Stimulated activated CD4-positive, alpha-beta T cell treated with anti-CD3 and anti-CD28 coated beads, Interleukin-2, amount 100 ng/mL, for 24 hours (primary cell): ENCODE measurements around the gene PIMREG.

ENCODE experiments used
- DNase-seq, 2 donors: peaks; one replicate each; pipeline ENCODE4 v3.0.0-alpha.2; 2020

Gene PIMREG

DNA sequence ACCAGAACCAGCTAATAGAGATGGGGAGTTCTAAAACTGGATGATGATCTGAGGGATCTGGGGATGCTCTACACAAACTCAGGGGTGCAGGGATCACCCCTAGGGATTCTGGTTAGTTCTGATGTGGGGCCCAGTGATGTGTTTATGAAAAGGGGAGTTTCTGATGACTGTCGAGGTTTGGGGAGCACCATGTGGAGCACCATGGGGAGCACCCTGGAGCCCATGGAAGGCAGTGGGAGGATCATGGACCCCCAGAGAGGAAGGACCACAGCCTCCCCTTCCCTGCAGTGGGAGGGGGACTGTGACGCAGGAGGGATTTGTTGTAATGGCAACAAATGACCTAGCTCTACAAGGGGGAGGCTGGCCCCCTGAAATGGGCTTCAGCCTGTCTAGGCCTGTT, 18.4 kb downstream of the PIMREG start:
- DNase-seq: no peak

DNA sequence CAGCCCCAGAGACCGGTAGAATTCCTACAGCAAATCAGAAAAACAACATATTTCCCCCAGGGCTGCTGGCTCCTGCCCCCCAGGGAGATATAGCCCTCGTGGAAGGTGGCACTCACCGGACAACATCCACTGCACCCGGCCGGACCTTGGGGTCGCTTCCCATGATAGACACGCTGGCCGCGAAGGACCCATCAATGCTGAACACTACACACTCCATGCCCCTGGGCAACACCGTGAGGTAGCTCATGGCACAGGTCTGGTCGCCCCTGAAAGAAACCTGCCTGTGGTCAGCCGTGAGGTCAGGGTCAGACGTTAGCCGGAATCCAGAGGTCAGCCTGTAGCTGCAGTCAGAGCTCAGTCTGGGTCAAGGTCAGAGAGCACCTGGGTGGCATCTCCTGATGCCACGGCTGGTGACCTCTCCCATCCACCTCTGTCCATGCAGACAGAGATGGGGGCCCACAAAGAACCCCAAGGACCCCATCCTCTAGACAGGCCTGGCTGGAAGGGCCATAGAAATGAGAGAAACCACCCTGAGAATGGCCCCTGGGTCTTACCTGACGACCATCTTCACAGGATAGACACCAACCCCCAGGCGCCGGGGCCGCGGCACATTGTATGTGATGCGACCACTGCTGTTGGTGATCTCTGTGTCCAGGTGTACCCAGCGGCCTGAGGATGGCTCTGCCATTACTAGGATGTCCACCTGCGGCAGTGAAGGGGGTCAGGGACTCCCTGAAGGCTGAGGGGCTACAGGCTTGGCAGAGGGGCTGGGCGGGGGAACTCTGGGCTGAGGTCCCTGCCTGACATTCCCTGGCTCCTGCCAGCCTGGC, 19.6 kb downstream of the PIMREG start:
- DNase-seq: no peak

DNA sequence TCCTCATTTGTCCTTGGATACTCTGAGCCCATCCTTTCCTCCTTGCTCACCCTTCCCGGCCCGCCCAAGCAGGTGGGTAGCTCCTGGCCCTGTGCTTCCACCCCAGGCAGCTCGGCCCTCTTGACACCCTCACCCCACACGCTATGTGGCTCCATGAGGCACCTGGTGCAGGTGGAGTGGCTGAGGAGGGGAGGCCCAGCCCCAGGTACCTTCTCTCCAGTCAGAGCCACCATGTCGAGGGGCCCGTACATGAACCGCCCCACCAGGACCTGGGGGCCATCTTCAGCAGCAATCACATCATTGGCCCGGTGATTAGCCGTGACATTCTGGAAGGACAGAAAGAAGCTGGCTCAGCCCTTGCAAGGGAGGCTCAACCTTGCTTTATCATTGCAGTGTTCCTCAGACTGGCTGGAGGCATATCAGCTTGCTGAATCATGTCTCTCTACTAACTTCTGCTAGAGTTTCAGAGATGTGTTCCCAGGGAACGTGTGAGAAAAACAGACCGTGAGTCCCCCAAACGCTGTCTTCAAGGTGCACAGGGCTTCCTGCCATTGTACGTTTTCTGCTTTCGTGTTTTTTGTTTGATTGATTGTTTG, 20.3 kb downstream of the PIMREG start:
- DNase-seq: no peak

DNA sequence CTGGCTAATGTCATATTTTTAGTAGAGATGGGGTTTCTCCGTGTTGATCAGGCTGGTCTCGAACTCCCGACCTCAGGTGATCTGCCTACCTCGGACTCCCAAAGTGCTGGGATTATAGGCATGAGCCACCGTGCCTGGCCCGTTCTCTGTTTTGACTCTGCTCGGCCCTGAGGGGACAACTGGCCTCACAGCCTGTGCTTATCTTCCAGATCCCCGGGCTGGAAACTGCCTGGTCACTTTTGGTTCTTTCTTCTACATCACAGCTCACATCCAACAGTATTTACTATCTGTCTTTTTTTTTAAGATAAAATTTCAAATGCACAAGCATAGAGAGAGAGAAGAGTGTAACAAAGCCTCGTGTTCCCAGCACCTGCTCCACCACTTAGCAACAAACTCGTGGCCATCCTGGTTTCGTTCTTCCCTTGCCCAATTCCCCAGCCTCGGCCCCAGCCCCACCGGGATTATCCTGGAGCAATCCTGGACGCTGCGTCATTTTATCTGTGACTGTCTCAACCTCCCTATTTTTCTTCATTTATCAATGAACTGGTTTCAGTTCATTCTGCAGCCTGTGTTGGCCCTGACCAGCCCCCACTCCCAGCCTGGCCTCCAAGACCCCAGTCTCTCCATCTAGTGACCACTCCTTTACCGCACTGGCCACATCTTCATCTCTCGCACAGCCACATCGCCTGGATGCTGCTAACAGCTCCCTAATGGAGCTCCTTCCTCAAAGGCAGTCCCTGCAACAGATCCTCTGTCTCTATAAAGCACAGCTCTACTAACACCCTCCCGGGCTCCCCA, 21.1 kb downstream of the PIMREG start:
- DNase-seq: no peak

DNA sequence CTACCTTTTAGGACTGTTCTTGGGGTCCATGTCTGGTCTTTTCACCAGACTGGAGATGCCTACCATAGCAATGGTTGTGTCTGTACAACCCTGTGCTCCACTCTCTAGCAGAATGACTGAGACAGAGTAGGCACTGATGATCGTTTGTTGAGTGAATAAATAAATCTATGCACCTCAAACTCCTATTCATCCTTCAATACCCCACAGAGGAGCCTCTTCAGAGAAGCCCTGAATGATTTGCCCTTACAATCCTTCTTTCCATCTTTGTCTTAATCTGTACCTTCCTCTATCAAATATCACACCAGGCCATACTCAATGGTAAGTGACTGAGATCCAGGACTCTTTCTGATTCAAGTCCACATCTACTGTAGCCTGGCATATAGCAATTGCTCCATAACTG, 23.3 kb downstream of the PIMREG start:
- DNase-seq: no peak

DNA sequence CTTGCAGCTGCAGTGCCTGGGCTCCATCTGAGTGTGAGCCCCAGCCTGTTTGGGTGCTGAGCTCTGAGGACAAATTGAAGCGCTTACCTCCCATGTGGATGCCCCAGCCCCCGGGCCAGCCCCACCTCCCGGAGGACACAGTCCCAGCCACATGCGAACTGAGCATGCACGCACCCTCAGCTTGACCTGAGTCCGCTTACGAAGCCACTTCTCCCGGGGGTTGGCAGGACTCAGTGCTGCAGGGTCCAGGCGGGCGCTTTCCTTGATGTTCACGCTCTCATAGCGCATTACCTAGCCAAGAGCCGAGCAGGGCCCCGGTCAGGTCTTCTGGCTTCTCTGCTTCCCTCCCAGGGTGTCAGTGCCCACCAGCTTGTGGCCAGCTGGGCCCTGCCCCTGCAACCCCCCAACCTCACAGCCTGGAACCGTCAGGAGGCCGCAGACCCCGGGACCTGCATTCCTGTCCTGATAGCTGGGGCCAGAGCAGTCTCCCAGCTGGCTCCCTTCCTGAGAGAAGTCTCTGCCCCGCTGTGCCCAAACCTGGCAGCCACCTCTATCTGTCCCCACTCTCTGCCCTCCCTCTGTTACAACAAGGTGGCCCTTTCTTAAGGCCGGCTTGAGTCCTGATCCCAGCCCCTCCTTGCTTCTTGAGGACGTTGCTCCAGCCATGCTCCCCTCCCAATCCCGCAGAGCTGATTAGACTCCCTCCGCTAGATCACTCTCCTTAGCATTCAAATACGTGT, 24.0 kb downstream of the PIMREG start:
- DNase-seq: no peak

DNA sequence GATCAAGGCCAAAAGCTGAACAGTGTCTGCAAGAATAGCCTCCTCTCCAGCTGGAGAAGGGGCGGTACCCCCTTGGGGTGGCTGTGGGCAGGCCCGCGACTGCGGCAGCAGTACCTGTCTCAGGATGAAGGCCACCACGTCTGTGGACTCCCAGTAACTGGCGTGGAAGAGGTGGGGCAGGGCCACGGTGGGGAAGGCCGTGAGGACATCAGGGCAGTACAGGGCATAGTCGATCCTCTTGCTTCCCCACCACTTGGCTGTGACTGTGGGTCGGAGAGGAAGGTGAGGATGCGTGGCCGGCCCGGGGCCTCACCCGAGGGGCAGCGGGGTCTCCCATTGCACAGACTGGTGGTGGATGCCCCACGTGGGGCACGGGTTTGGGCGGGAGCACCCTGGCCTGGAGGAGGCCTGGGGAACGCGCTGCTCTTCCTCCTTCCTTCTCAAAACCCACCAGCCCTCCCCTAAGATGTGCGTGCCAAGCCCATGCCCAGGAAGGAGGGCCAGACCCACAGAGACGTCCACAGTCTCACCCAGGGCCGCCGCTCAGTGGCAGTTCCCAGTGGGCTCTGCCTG, 26.0 kb downstream of the PIMREG start:
- no peak for DNase-seq

DNA sequence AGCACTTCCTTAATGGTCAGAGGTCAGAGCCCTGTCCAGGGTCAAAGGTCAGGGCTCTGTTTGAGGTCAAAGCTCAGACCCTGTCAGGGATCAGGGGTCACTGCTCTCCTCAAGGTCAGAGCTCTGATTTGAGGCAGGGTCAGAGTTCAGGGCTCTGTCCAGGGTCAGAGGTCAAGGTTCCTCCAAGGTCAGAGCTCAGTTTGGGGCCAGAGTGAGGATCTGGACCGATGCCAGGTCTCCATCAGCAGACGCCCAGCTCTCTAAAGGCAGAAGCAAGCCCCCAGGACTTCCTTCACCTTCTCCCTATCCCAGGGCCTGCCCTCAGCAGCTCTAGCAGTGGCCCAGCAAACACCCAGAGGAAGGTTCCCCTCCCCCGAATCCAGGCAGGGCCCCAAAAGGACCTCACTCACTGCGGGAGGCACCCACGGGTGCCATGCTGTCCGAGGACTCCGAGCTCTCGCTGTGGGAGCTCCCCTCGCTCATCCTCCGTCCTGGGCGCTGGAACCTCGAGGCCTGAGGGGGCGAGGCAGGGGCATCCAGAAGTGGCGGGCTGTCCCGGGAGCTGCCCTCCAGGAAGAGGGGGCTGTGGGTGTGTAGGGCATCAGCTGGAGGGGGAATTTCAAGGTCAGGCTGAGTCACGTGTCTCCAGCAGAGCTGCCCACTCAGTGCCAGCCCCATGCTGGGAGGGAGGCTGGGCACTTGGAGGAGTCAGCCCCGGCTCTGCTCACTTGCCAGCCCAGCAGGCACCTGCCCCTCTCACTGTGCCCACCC, 26.7 kb downstream of the PIMREG start:
- DNase-seq: no peak

DNA sequence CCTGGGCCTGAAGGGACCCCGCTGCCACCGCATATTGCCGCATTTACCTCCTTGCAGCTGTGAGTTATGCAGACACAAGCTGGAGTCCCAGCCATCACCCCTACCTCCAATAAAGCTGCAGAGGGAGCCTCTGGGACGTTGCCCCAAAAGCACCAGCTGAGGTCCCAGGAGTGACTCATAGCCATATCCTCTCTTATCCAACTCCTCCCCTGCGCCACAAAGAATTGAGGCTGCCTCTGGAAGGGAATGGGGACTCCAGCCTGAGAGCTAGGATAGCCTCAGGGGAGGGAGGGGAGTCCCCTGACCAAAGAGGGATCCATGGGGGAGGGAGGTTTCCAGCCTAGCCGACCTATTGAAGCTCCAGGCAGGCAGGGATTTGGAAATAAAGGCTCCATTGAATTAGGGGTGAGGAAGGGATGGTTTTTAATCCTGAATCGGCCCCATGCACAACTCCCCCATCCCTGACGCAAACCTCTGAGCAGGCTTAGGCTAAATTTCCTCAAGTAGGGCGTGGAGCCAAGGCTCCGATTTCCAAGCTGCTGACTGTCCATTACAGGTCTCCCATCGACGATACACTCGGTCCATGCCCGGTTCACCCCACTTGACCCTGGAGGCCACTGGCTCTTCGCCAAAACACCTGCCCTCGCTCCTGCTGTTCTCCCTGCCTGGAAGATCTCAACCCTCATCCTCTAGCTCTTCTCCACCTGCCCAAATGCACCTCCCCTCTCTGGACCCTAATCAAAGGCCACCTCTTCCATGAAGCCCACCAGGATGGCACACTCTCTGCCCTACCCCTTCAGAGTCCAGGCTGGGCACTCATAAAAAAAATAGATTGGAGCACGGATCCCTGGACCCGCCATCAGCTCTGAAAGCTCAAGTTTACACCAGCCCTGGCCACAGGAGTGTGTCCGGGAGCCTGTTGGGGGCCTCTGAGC, 27.5 kb downstream of the PIMREG start:
- DNase-seq: no peak

DNA sequence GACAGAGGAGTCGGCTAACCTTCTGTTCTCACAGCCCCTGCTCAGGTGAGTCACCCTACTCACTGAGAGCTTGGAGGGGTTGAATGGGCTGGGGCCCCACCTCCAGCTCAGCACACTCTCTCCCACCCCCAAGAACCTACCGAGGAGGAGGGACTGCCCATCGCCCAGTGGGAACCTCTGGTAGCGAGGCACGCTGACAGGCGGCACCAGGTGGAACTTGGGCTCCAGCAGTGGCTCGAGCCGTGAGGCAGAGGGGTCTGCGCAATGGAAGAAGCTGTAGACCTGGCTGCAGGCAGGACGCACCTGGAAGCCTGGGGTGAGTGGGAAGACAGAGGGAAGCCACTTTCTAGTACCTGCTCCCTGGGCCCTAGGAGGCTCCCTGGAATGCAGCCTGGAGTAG, 28.3 kb downstream of the PIMREG start:
- no peak for DNase-seq

DNA sequence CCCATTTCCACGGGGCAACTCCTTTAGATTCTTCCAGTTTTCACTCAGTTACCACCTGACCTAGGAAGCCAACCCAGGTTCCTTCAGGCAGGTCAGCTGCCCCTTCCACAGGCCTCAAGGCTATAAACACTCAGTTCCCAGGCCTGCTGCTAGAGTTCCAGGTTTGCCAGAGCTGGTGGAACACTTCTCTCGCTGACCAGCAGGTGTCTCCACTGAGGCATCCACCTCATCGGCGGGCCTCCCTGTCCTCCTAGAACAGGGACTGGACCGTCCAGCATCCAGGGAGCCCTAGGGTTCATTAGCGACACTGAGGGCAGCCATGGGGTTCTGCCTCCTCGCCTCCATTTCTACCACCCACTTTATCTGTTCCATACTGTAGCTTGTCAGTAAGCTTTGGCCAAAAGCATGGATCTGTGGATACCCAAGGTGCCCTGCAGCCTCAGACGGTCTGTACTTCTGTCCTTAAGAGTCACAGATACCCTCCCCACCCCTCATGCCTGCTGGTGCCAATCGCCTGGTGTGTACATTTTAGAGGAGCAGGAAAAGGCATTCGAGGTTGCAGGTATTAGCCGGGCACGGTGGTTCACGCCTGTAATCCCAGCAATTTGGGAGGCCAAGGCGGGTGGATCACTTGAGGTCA, 29.0 kb downstream of the PIMREG start:
- DNase-seq: peak; percentile 76 to 80

DNA sequence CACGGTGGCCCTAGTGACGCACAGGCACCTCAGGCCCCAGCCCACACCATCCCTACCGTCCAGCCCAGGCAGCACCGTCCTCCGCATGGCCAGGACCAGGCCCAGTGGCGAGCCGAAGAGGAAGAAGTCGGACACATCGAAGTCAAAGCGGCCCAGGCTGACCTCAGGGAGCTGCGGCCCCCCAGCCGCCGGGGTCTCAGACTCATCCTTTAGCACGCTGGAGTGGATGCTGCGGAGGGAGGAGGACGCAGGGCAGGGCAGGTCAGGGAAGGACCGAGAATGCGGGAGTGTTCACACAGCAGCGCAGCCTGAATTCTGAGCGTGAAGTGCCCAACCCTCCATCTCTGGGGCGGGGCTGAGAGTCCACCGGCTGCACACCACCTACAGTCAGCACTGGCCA, 30.1 kb downstream of the PIMREG start:
- DNase-seq: no peak

DNA sequence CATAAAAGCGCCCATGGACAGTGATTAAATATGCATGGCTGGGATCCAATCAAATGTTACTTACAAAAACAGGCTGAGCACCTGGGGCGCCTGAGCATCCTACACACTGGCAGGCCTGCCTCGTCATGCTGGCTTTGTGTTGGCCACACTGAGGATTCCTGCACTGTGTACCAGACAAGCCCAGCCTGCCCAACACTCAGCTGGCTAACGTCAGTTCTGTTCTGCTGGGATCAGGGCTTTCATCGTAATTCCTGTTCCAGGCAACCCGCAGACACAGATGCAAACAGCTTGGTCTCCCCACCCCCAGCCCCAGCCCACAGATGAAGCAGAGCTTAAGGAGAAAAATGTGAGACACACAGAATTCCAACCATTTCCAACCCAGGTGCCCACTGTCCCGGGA, 30.7 kb downstream of the PIMREG start:
- no peak for DNase-seq

DNA sequence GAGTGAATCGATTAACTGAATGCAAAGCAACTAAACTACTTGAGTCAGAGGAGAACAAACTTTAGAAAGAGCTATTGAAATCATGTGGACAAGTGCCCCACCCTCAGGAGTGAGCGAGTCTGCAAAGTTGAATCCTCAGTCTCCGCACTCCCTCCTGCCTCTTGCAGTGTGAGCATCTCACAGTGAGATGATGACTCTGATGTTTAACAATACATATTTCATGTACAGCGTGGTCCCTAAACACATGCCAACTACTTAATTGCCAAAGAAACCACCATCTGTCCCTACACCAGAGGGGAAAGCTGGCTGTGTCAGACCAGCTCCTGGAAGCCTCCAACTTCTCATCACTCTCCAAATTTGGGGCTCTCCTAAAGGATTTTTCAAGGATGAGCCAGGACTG, 31.2 kb downstream of the PIMREG start:
- no peak for DNase-seq

DNA sequence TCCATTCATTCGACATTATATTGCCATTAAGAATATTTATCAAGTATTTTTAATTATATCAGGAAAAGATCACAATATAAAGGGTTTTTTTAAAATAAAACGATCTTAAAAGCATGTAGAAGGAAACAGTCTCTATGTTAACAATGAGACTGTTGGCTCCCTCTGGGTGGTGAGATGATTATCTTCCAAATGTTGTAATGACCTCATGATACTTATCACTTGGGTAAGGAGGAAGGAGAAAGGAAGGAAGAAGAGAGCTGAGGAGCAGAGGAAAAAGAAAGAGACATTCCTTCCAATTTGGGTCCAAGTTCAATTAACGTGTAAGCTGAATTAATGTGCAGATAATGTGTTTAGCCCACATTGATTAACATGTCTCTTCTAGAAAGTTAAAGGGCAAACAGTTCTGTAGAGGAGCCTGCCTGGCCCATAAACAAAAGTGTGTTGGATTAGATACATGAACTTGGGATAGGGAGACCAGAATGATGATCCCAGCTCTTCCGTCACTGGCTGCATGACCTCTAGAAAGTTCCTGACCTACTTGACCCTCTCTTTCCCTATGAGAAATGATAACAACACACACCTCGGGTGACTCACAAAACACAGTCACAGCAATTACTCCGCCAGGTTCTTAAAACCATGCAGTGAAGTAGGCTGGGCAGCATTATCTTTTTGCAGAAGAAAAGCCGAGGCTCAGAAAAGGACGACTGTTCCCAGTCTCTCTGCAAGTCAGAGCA, 32.0 kb downstream of the PIMREG start:
- no peak for DNase-seq

DNA sequence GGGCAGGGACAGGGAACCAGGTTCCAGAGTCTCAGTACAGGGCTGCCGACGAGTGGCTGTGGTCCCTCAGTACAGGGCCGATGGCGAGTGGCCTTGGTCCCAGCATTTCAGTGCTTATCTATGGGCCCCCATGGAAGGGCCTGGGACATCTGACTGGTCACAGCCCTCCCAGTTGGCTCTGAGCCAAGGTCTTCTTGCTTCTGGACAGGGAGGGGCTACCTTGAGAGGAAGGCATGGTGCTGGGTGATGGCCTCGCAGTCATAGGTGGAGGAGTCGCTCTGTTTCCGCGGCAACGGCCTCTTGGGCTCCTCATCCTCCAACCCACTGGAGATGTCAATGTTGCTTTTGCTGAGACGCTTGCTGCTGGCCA, 32.5 kb downstream of the PIMREG start:
- DNase-seq: no peak

DNA sequence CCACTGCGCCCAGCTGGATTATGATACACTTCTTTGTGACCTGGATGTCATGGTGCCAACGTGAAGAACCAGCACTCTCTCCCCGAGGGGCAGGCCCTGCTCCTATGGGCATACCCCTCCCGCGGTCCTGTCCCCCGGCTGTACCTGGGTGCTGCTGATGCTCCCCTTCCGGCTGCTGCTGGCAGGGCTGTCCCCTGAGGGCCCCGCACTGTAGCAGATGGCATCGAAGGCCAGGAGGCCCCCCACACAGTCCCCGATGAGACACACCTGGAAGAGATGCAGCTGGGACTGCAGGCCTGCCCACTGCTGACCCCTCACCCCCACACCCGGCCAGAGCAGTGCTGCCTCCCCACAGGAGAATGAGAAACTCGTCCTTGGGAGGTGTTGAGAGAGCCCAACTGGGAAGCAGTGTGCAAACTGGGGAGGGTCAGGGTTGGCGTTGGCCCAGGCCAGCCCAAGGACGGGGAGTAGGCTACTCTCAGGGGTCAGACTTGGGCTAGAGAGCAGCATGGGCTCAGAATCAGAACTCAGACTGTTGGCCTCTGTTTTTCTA, 33.7 kb downstream of the PIMREG start:
- DNase-seq: no peak

DNA sequence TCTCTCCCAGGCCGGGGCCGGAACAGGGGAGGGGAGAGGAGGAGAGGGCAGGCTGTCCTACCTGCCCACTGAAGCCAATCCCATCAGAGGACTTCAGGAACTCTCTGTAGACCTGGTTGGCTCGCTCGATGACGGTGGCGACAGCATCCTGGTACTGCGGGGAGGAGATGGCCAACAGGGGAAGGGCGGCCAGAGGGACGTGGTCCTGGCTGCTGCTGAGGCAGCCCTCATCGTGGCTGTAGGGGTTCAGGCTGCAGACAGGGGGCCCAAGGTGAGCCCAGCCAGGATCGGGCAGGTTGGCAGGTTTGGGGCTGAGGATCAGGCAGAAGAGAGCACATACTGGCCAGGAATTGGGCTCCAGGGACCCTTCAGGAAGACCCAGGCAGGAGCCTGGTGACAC, 34.2 kb downstream of the PIMREG start:
- DNase-seq: no peak

DNA sequence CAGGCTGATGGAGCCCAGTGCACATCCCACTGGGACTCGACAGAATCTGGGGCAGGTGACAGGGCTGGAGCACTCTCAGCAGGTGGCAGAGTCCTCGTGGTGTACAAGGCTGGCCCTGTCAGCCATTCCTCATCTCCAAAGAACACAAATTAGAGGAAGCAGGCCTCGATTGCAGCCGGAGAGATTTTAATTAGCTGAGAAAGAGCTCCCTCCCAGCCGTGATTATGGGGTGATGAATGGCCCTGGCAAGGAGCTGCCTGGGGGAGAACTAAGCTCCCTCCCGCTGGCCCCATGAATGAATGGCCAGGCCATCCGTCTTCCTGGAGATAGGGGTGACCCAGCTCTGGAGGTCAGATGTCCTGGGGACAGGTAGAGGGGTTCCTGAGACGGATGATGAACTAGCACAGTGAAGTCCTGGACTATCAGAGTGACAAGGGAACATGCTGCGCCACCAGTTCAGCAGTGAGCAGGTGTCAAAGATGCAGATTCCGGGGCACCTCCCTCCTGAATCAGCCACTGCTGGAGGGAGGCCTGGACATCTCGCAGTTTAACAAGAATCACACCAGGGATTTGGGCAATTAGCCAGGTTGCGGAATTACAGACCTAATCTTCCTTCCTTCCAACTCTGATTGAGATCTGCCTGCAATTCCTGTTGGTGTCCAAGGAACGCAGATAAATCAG, 35.5 kb downstream of the PIMREG start:
- no peak for DNase-seq
